HG03025 (cell line): ENCODE results near the gene CADPS2.
"Not testable (repeated sequence)": the region's sequence is repeated elsewhere in the genome, so short reads cannot be mapped to it uniquely, and the experiment has no call there.

Experiments used
- ATAC-seq: cut with Tn5 transposase; IDR thresholded peaks from one replicate; pipeline ENCODE4 v1.9.1; 2021; ENCODE audit warnings: mild to moderate bottlenecking, moderate library complexity; ENCODE audit not compliant: unreplicated experiment, low FRiP score

CADPS2 gene

DNA sequence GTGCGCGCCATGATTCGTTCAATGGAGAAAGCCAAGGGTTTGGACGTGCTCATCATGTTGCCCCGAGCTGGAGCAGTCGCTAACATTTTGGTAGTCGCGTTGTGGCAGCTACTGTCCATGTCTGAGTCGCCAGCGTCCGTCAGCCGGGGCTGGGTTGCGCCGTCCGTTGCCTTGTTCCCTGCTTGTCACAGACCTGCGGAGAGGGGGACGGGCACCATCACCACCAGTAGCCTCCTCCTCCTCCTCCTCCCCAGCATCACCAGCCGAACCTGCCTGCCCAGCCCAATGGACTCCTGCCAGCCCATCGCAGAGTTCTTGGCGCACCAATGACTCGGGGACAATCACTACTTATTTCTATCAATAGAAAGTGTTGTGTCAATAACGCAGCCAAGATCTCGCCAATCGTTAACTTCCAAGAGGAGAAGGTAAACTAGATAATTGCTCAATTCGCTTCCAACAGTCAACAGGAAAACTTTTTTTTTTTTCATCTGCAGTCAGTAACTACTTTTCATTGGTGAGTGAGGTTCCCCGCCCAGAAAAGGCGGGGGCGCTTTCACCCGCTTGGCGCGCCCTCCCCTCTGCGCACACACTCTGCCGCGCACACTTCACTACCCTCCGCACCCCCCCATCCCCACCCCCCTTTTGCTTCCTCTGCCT is 581.8 kb downstream of the CADPS2 start, which contains the start of gene FEZF1:
Gene FEZF1 (minus strand): TSS at position 432 of the 657 bp plus-strand sequence. CDS start 313 bp downstream, at position 119.
- ATAC-seq, result no peak

DNA sequence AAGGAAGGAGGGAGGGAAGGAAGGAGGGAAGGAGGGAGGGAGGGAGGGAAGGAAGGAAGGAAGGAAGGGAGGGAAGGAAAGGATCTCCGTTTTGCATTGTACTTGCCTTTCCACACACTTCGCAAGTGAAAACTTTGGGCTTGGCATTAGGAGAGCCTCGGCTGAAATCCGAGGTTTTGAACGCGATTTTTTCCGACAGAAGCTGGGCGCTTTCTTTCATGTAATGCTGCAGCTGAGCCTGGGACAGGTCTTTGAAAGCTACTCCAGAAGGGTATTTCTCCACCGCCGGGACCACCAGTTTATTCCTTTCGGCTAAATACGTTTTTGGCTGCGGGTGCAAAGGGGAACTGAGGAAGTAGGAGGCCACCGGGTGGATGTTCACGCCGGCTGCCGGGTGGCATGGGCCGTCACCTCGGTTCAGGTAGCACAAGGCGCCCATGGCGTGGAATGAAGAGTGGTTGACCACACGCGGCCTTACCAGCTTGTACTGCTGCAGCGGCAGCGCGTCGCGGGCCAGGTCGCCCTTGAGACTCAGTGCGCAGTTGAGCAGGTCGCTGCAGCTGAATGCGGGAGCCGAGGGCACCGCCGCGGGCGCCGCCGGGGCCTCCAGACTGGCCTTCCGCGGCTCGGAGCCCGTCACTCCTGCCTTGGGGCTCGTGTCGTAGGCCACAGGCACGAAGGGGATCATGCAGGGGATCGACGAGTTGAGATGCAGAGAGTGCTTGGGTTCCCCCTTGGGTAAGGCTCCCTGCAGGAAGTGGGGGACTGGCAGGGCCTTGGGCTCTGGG is 582.5 kb downstream of the CADPS2 start:
- no peak for ATAC-seq

DNA sequence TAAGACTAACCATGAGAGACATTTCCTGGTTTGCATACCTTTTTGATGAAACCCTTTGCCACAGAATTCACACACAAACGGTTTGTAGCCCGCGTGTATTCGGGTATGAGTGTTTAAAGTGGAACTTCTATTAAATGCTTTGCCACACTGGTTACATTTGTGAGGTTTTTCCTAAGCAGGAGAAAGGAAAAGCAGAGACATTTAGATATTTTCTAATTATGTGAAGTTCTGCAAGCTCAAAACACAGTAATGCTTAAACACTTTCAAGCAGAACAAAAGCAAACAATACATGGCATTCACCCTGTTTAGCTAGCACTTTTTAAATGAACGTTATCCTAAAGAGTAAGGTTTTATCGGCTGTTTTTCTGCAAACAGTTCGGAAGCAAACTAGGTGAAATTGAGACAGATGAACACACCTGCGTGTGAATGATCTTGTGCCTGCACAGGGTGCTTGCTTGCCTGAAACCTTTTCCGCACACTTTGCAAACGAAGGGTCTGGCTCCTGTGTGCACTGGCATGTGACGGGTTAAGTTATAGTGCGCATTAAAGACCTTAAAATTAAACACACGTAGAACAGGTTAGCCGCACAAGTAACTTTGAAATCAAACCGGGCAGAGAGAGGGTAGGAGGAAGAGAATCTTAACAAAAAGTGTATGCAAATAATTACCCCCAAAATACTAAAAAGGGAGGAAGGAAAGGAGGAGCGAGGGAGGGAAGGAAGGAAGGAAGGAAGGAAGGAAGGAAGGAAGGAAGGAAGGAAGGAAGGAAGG is 583.3 kb downstream of the CADPS2 start:
- no peak for ATAC-seq

DNA sequence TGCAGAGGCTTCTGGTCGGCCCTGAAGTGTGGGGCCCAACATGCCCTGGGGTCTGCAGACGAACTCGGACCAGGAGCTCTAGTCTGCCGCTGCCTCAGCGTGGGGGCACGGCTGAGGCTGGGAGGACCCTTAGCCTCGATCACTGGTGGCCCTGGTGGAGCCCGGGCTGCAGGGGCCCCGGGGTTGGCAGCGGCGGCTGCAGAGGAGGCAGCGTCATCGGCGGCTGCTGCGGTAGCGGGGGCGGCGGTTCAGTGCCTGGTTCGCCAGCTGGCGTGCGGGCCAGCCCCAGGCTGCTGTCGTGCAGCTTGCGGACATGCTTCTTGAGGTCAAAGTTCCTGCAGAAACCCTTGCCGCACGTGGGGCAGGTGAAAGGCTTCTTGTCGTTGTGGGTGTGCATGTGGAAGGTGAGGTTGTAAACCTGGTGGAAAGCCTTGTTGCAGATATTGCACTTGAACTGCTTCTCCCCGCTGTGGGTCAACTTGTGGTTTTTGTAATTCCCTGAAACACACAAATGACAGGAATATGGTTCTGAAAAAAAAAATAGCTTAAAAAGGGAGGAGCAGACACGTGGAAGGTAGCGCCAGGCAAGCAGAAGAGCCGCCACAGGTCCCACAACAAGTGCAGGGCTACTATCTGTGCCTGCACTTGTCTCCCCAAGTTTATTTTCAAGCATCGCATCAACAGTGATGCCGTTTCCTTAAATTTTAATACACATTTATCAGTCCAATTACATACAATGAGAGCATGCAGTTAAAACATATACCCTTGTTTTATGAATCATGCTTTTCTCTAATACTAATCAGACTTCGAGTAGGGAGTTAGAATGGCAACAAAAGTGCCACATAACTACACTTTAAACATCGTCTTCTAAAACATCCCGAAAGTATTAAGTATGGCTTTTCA is 584.2 kb downstream of the CADPS2 start:
- no peak for ATAC-seq

DNA sequence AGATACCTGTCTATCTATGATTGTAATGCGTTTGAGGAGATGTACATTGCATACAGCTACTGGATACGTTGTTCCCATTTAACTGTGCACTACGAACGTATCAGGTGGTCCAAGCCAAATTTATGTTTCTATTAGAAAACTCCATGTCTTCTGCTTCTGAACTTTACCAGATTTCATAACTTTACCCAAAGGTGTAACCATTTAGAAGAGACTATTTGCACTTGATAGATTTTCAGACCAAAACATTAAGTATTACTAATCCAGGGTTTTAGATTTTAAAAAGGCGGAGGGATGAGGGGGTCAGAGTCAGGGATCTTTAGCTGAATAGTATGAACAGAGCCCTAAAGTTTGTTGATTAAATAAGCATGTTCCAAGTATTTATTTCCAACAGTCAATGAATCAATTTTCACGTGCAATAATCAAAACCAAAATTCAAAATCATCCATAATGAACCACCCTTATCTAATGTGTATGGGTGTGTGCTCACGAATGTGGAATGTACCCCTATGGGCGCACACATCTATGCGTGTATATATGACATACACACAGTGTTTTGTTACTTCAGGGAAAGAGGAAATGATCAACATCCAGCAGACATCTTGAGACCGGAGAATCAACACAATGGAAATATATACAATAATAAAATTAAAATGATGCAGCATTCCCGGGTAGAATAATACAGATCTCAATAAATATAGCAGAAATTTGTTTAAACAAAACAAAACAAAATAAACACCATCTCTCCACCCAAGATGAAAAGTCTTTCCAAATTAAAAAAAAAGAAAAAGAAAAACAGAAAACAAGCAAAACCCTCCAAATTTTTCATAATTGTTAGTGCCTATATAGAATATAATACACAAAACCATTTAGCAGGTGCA is 585.1 kb downstream of the CADPS2 start:
- ATAC-seq, result no peak

DNA sequence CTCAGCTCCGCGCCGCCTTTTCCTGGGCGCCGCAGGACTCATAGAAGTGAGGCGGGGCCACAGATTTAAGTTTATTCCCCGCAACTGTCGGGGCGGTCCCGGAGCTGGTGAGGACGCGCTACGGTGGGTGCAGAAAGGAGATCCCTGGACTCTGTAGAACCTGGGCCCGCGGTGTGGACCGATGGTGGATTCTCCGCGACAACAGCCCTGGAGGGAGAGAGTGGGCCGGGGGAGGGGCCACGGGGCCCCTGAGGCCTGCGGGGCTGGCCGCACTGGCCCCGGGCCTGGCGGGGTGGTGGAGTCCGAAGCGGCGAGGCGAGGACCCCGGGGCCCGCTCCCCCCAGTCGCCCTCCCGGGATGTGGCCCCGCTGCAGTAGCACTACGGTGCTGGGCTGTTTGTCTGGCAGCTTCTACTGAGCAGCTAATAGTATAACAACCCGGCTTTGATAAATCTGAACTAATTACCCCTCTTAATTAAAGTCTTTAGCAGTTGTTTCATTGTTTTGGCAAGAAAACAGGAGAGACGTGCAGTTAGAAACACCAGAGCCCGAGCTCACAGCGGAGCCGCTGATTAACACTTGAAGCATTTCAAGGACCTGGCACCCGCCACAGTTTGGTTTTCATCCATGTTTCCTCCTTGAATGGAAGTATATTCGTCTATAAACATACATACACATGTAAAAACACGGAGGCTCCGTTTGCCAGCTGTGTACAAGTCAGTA is 585.9 kb downstream of the CADPS2 start:
- ATAC-seq, result no peak

DNA sequence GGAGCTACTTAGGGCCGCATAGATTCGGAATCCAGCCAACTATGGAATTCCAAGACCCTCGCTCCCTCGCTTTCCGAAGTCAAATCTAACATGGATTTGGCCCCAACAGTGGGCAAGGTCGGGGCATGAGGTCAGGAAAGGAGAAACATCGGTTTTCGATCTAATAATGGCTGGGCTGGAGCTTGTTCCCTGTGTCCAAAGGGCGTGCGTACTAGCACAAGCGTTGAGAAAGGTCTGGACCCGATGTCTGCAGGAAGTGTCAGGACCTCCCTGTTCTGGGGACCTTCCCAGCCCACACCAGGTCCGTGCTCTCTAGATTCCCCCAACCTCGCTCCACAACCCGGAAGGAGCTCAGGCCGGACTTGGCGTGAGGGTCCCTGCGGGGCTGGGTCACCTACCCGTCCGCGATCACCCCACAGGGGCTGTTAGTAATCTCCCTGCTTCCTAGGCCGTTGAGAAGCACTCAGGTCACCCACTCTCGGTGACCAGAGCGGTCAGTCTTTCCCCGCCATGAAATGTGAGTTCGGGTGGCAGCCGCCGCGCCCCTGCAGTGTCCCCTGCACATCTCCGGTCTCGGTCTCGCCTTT is 586.5 kb downstream of the CADPS2 start:
- no peak for ATAC-seq

DNA sequence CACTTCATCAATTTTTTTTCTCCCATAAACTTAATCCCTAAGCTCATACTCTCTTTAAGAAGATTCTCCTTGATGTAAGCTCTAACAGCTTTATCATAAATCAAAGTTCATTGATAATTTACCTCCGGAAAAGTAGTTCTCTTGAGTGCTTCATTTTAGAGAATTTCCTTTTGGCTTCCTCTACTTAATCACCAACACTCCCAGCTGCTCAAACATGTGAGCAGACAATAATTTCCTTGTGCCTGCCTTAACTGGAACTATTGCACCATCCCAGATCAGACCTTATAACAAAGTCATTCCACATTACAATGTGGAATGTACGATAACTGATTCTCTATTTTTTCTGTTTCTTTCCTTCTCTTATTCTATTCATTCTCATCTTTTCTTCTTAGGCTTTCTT is 587.6 kb downstream of the CADPS2 start:
- no peak for ATAC-seq

DNA sequence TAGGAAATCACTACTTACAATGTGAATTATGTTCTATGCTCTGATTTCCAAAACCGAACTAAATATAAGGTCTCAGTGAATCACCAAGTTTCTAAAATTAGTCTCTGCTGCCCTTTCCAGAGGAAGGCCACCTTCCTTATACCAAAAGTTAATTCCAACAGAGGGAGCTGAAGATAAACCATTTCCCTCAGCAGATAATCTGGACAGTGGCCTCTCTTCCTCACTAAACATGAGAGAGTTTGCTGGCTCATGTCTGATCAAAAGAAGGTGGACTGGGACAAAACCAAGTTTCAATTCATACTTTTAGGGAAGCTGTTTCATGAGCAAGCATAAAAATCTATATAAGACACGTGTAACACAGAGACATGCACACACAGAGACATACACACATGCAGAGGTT is 588.1 kb downstream of the CADPS2 start:
- ATAC-seq, result no peak

DNA sequence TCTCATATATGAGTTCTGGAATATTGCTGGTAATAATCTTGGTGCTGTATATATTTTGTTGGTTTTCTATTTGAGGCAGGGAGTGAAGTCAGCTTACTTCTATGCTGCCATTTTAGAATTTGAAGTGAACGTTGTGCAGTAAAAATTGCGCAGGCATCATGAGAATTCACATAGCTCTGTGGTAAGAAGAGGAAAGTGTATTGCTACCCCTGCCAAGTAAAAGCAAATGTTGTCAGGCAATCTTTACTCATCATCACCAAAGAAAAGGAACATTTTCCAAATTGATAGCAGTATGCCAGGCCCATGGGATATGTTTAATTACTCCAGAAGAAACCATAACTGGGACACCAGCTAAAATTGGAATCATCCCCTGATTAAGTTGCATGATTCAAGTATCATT is 595.1 kb downstream of the CADPS2 start:
- ATAC-seq, result no peak

DNA sequence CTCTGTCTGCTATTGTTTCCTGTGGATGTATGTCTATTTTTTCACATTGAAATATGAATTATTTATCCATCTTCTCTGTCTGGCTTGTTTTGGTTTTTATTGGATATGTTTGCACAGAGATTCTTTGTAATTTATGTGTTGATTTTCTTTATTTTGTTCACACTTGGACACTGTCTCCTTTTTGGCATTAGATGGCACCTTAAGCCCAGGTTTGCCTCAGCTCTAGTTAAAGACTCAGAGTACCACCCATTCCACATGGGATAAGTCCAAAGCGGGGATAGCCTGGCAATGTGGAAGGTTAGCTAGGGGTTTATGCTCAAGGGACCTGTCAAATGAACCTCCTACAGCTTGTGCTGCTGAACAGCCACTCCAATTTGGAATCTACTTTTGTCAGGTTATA is 595.8 kb downstream of the CADPS2 start:
- ATAC-seq, result no peak

DNA sequence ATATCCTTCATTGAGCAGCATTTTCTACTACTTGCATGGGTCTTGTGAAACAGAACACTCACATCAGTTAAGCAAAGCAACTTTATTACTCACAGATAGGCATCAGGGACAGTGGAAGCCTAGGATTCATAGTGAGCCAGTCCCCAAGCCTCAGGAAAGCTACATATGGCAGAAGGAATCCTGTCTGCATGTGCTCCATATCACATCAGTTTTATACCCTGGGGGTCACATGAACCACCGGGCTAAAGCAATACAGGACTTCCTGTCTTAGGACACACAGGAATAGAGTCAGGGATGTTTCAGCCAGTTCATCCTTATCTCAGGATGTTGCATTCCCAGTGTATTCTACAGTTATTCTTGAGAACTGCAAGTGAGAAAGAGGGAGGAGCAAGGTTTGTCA is 596.8 kb downstream of the CADPS2 start:
- no peak for ATAC-seq

DNA sequence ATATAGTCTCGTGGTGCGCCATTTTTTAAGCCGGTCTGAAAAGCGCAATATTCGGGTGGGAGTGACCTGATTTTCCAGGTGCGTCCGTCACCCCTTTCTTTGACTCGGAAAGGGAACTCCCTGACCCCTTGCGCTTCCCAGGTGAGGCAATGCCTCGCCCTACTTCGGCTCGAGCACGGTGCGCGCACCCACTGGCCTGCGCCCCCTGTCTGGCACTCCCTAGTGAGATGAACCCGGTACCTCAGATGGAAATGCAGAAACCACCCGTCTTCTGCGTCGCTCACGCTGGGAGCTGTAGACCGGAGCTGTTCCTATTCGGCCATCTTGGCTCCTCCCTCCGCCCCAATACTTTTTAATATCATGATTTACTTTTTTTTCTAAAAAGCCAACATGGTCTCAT is 601.7 kb downstream of the CADPS2 start:
- ATAC-seq, result not testable (repeated sequence)

DNA sequence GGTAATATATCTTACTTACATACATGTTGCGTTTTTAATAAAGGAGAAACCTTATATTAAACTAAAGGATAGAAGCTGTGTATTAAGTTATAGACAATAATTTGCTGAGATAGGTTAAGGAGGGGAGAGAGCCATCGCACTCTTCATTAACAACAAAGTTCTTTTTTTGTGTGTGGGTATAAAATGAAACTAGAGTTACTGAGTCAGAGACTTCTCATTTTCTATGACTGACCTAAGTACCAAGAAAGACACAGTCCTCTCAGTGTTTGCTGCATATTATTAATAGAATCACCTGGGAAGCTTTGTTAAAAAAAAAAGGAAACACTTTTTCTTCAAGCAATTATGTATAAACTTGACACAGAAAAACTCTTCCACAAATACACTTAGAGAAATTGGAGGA is 613.1 kb downstream of the CADPS2 start:
- peak; percentile 61 for ATAC-seq

DNA sequence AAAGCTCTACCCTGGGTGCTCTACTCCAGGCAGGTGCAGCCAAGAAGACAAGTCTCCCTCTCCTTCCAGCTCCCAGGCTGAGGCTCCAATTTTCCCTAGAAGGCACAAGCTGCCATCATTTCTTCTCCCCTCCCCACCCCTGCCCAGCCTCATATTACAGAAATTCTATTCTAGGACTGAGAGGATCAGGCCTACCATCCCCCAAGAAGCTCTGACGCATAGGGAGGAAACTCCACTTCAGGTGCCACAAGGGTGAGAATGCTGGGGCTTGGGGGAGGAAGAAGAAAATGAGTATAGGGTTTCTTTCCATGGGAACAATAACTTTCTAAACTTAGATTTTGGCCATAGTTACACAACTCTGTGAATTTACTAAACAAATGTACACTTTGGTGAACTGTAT is 617.0 kb downstream of the CADPS2 start:
- no peak for ATAC-seq
